ENCODE measurements around the gene AFDN.

- TF ChIP-seq, protein P1, sequence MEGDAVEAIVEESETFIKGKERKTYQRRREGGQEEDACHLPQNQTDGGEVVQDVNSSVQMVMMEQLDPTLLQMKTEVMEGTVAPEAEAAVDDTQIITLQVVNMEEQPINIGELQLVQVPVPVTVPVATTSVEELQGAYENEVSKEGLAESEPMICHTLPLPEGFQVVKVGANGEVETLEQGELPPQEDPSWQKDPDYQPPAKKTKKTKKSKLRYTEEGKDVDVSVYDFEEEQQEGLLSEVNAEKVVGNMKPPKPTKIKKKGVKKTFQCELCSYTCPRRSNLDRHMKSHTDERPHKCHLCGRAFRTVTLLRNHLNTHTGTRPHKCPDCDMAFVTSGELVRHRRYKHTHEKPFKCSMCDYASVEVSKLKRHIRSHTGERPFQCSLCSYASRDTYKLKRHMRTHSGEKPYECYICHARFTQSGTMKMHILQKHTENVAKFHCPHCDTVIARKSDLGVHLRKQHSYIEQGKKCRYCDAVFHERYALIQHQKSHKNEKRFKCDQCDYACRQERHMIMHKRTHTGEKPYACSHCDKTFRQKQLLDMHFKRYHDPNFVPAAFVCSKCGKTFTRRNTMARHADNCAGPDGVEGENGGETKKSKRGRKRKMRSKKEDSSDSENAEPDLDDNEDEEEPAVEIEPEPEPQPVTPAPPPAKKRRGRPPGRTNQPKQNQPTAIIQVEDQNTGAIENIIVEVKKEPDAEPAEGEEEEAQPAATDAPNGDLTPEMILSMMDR (IDR thresholded peaks at IDR 0.05) = no peak
- TF ChIP-seq POLR2A (IDR thresholded peaks at IDR 0.05) (no peak), POLR2AphosphoS5 (IDR thresholded peaks at IDR 0.05) (no peak)
These were observed 10.0 kb downstream of the AFDN start for GRCh38 chr6:167836721-167837120.
